A673 (cell line): ENCODE measurements around the gene GLTP.
A peak's percentile ranks its signal among the peaks of the same experiment; 100 is the strongest.

Experiments
- EZH2 ChIP-seq: fragments of 200-600 bp; sonication (generic); IDR thresholded peaks from 2 replicates; pipeline ENCODE4 v1.6.1; 2017; ENCODE audit warnings: borderline replicate concordance, low read depth, mild to moderate bottlenecking, mixed read lengths, antibody characterized with exemption, low read length; ENCODE audit not compliant: poor library complexity, severe bottlenecking
- TF ChIP-seq, protein P1 (sequence below): fragments of 300-800, 200-600 bp; sonication (generic); conservative IDR thresholded peaks from 2 replicates; pipeline ENCODE4 v1.5.1; 2017; ENCODE audit warnings: low read depth, mild to moderate bottlenecking, antibody characterized with exemption, low read length, moderate library complexity, mixed read lengths

DNA sequence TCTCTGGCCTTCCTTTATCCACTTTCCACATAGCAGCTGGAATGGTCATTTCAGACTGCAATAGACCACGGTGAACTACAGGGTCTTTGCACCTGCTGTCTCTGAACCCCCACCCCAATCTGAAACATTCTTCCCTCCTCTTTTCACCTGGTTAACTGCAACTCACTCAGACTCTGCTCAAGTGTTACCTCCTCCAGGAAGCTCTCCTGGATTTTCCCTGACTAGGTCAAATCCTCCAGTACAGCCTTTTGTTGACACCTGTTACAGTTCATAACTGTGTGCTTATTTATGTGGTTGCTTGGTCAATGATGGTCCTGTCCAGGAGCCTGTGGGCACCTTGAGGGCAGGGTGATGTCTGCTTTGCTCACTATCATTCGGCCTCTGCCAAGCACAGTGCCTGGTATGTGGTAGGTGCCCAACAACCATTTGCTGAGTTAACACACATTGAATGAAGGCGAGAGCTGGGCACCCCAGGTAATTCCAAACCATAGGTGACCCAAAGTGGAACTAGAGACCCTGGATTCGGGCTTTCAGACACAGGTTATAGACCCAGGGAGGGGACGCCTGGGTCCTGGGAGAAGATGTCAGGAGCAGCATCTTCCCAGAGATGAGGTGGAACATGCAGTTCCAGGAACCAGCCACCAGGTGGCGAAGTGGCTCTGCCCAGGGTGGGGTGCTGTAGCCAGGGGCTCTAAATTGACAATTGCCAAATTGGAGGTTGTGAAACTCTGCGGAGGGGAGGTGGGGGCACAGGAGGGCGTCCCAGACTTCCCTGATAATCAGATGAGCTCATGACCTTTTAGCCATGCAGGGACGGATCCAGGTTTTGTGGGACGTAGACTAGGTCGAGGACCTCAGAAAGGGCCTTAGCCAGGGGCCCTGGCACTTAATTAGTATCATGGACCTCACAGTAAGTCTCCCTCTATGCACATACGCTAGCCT is 75.2 kb downstream of the GLTP start:
- TF ChIP-seq, protein P1, sequence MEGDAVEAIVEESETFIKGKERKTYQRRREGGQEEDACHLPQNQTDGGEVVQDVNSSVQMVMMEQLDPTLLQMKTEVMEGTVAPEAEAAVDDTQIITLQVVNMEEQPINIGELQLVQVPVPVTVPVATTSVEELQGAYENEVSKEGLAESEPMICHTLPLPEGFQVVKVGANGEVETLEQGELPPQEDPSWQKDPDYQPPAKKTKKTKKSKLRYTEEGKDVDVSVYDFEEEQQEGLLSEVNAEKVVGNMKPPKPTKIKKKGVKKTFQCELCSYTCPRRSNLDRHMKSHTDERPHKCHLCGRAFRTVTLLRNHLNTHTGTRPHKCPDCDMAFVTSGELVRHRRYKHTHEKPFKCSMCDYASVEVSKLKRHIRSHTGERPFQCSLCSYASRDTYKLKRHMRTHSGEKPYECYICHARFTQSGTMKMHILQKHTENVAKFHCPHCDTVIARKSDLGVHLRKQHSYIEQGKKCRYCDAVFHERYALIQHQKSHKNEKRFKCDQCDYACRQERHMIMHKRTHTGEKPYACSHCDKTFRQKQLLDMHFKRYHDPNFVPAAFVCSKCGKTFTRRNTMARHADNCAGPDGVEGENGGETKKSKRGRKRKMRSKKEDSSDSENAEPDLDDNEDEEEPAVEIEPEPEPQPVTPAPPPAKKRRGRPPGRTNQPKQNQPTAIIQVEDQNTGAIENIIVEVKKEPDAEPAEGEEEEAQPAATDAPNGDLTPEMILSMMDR = peak; percentile 93
- no peak for TF ChIP-seq EZH2
